A549 (cell line): Measurements from ENCODE around the gene CSPG4.

ENCODE experiments used
- CEBPB ChIP-seq, 2 experiments: fragments of >200 bp in 1 of 2; sonication (Bioruptor Twin) in 1 of 2; formaldehyde crosslinking in 1 of 2; IDR thresholded peaks; 2 replicates each; pipeline ENCODE4 v1.6.1; 2012 to 2016
- FOSL2 ChIP-seq, 2 experiments: fragments of 450-650 bp in 1 of 2; fragments of >200 bp in 1 of 2; sonication (Bioruptor Twin) in 1 of 2; formaldehyde crosslinking; IDR thresholded peaks; 2 replicates each; pipeline versions ENCODE4 v1.5.0 to v1.6.1; 2016 to 2020; ENCODE audit warnings: mild to moderate bottlenecking in 1 of 2, moderate library complexity in 1 of 2
- HOXA7 ChIP-seq: fragments of 250-450 bp; sonication (Bioruptor Pico); IDR thresholded peaks from 2 replicates; pipeline ENCODE4 v1.5.0; 2020; ENCODE audit warnings: mild to moderate bottlenecking, moderate library complexity
- MYC ChIP-seq: IDR thresholded peaks from 2 replicates; pipeline ENCODE4 v1.6.1; 2012; ENCODE audit warnings: mild to moderate bottlenecking, inconsistent platforms, low read length, improper control_type of control experiment, borderline replicate concordance
- POLR2A ChIP-seq: IDR thresholded peaks from 2 replicates; pipeline ENCODE4 v1.6.1; 2012; ENCODE audit warnings: mild to moderate bottlenecking, low read length
- RFX5 ChIP-seq: fragments of 450-650 bp; IDR thresholded peaks from 2 replicates; pipeline ENCODE4 v1.7.1; 2014; ENCODE audit warnings: antibody characterized with exemption, mild to moderate bottlenecking, moderate library complexity
- TF ChIP-seq, protein P1 (sequence below): fragments of >200 bp; sonication (Bioruptor Twin); formaldehyde crosslinking; IDR thresholded peaks from 3 replicates; pipeline ENCODE4 v1.5.1; 2016
- TF ChIP-seq, protein P2 (sequence below): fragments of 150-350 bp; IDR thresholded peaks from 2 replicates; pipeline ENCODE4 v1.6.1; 2014; ENCODE audit warnings: low read depth, mild to moderate bottlenecking, low read length

DNA sequence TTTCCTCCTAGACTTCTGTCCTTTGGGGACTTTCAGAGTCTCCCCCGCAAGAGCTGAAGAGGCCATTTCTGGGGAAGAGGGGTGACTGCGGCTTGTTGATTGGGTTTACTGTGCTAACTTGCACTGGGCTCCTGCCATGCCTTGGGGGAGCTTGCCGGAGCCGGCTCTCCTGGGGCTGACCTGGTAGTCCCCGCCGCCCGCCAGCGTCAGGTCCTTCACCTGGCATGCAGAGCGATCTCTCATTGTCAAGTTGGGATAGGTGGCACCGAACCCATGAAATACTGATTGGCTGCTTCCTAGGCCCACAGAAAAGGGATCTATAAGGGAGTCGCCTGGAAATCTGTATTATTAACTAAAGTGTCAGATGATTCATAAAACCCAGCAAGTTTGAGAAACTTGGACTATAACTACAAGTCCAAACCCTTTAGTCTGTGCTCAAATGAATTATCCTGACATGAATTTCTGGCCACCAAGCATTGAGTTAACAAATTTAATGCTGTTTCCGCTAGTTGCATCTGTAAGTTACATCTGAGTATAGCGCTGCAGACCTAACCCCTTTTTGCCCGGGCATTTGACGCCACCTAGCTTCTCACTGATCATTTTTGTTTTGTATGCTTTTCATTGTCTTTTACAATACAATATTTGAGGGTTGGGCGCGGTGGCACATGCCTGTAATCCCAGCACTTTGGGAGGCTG, 72.0 kb downstream of the CSPG4 start:
- TF ChIP-seq MYC (no peak), POLR2A (no peak), FOSL2 (IDR thresholded peaks at IDR 0.05) (no peak), FOSL2 (CRISPR knock-in tag; IDR thresholded peaks at IDR 0.05) (peak; percentile 22; the same call in 1 of the 2 replicates), HOXA7 (no peak), CEBPB (IDR thresholded peaks at IDR 0.05) (no peak), RFX5 (no peak)
- TF ChIP-seq, protein P1, sequence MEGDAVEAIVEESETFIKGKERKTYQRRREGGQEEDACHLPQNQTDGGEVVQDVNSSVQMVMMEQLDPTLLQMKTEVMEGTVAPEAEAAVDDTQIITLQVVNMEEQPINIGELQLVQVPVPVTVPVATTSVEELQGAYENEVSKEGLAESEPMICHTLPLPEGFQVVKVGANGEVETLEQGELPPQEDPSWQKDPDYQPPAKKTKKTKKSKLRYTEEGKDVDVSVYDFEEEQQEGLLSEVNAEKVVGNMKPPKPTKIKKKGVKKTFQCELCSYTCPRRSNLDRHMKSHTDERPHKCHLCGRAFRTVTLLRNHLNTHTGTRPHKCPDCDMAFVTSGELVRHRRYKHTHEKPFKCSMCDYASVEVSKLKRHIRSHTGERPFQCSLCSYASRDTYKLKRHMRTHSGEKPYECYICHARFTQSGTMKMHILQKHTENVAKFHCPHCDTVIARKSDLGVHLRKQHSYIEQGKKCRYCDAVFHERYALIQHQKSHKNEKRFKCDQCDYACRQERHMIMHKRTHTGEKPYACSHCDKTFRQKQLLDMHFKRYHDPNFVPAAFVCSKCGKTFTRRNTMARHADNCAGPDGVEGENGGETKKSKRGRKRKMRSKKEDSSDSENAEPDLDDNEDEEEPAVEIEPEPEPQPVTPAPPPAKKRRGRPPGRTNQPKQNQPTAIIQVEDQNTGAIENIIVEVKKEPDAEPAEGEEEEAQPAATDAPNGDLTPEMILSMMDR, result peak; percentile 76
- TF ChIP-seq, protein P2, sequence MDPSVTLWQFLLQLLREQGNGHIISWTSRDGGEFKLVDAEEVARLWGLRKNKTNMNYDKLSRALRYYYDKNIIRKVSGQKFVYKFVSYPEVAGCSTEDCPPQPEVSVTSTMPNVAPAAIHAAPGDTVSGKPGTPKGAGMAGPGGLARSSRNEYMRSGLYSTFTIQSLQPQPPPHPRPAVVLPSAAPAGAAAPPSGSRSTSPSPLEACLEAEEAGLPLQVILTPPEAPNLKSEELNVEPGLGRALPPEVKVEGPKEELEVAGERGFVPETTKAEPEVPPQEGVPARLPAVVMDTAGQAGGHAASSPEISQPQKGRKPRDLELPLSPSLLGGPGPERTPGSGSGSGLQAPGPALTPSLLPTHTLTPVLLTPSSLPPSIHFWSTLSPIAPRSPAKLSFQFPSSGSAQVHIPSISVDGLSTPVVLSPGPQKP, result no peak
